Aorta (tissue), 4 donors: ENCODE measurements around the gene ACP3. TPM values are rescaled to one million over a fixed set of nuclear protein-coding genes. Genes with fewer than 3 reads are reported as not detected.

Source experiments
- polyA plus RNA-seq, 2 donors: library from polyadenylated mRNA; stranded (reverse); fragments of 200-250 nt; gene quantifications; one replicate each; pipeline ENCODE4 v1.2.3, GENCODE V29; 2013
- total RNA-seq, 2 donors: library from RNA; stranded (reverse); fragmentation: NEBNext Ultra II Directional; extraction: Animal tissue kit (Norgen Biotek cat#: 25700); gene quantifications; one replicate each; pipeline ENCODE4 v1.2.1, GENCODE V29; 2021
- donor health status: healthy with polysubstance abuse.
- donor health status: Bipolar disorder and iron deficiency.
- donor health status: DM: no; HTN: no; CAD: no.
- donor health status: DM: yes; HTN: yes; CAD: no.

Gene ACP3
- total and polyA plus RNA-seq, 4 donors, result 0.63 to 4.2 (median 1.2) TPM; not detected in 1

Other genes with a start within 250 kb of the ACP3 start
- gene DNAJC13, start 100.1 kb downstream of the ACP3 start, total RNA-seq, result 10 to 100 TPM; 49.8 to 70.4 TPM
- 10 to 100 TPM; 12.0 to 16.0 TPM for gene DNAJC13, start 100.1 kb downstream of the ACP3 start, polyA plus RNA-seq